HL-60 (cell line): Measurements from ENCODE around the gene UBL4B.

Experiments
- DNase-seq, 2 experiments: peaks; one replicate each; pipeline ENCODE4 v3.0.0-alpha.2; 2010 to 2020; ENCODE audit warnings: low read depth in 1 of 2, low spot score in 1 of 2
- H3K27ac ChIP-seq: fragments of 250-450 bp; sonication (Bioruptor Pico); replicated peaks from 2 replicates; pipeline ENCODE4 v1.5.1; 2020; ENCODE audit warnings: mild to moderate bottlenecking, moderate library complexity
- H3K27me3 ChIP-seq: fragments of 250-450 bp; sonication (Bioruptor Pico); 2 replicates; pipeline ENCODE4 v1.5.1; 2021; ENCODE audit warnings: mild to moderate bottlenecking, moderate library complexity; ENCODE audit not compliant: insufficient read depth, poor library complexity, severe bottlenecking
- H3K4me3 ChIP-seq: replicated peaks from 2 replicates; pipeline ENCODE4 v1.5.1; 2011; ENCODE audit warnings: mild to moderate bottlenecking, control low read depth, low read length; ENCODE audit not compliant: insufficient read depth
- CTCF ChIP-seq: IDR thresholded peaks from one replicate; pipeline ENCODE4 v1.5.1; 2011; ENCODE audit warnings: low read length, control low read depth, inconsistent platforms; ENCODE audit not compliant: insufficient read depth
- GABPA ChIP-seq: IDR thresholded peaks from 2 replicates; pipeline ENCODE4 v1.6.1; 2012; ENCODE audit warnings: low read depth
- POLR2AphosphoS5 ChIP-seq: IDR thresholded peaks from 2 replicates; pipeline ENCODE4 v1.6.1; 2012; ENCODE audit warnings: low read depth
- REST ChIP-seq: IDR thresholded peaks from 2 replicates; pipeline ENCODE4 v1.6.1; 2012; ENCODE audit warnings: low read depth; ENCODE audit not compliant: insufficient replicate concordance
- SPI1 ChIP-seq: IDR thresholded peaks from 2 replicates; pipeline ENCODE4 v1.6.1; 2012; ENCODE audit warnings: low read depth, mild to moderate bottlenecking, borderline replicate concordance

UBL4B gene

GRCh38 chr1:110070282-110070669, 42.0 kb upstream of the UBL4B start:
- Histone ChIP-seq H3K27me3 (peaks cover 70% of the 10 kb centered on the region), H3K27ac (no peak overlapping the region), H3K4me3 (no peak overlapping the region)
- no peak for DNase-seq
- no peak for TF ChIP-seq REST
- TF ChIP-seq POLR2AphosphoS5: no peak
- TF ChIP-seq GABPA: no peak
- no peak for TF ChIP-seq CTCF
- TF ChIP-seq SPI1: no peak

- Histone ChIP-seq H3K27ac (no peak within 1 kb of the TSS), H3K4me3 (no peak within 1 kb of the TSS), H3K27me3 (peaks cover 70% of the 10 kb centered on the region)
- TF ChIP-seq GABPA: no peak
- no peak for TF ChIP-seq CTCF
- TF ChIP-seq POLR2AphosphoS5: no peak
- TF ChIP-seq SPI1: no peak
- no peak for TF ChIP-seq REST
- no peak for DNase-seq
Measured at GRCh38 chr1:110070671-110071242, 41.5 kb upstream of the UBL4B start, which contains the start of gene ALX3. ALX3 (minus strand) TSS chr1:110070672; CDS start chr1:110070612, 60 bp downstream.

- DNase-seq: no peak
- H3K4me3 ChIP-seq: no peak overlapping the region
- TF ChIP-seq POLR2AphosphoS5 (no peak), GABPA (no peak), CTCF (no peak), REST (no peak)
- no peak overlapping the region for H3K27ac ChIP-seq
- peaks cover 43% of the 10 kb centered on the region for H3K27me3 ChIP-seq
Measured at GRCh38 chr1:110074166-110074565, 38.1 kb upstream of the UBL4B start.
